ENCODE results near the gene ERAL1.

DNA sequence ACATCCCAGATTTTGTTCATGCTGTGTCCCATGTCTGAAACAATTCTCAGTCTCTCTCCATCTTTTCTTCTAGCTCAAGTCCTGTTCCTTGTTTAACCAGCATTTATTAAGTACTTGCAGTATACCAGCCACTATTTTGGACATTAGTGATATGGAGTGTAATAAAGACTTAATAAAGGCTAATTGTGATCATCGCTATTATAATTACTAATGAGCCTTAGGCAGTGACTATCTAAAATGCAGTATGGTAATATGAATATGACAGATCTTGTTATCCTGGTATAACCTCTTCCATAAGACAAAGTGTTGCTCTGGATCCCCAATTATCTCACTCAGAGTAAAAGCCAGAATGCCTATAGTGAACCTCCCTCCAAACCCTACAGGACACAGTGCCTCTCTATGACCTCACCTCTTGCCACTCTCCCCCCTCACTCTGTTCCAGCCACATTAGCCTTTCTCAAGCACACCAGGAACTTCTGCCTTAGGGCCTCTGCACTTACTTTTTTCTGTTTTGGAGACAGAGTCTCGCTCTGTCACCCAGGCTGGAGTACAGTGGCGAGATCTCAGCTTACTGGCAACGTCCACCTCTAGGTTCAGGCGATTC is 44.5 kb downstream of the ERAL1 start:
- TF ChIP-seq POLR2AphosphoS5 (IDR thresholded peaks at IDR 0.05) (no peak), POLR2A (IDR thresholded peaks at IDR 0.05) (no peak)
- TF ChIP-seq, protein P1, sequence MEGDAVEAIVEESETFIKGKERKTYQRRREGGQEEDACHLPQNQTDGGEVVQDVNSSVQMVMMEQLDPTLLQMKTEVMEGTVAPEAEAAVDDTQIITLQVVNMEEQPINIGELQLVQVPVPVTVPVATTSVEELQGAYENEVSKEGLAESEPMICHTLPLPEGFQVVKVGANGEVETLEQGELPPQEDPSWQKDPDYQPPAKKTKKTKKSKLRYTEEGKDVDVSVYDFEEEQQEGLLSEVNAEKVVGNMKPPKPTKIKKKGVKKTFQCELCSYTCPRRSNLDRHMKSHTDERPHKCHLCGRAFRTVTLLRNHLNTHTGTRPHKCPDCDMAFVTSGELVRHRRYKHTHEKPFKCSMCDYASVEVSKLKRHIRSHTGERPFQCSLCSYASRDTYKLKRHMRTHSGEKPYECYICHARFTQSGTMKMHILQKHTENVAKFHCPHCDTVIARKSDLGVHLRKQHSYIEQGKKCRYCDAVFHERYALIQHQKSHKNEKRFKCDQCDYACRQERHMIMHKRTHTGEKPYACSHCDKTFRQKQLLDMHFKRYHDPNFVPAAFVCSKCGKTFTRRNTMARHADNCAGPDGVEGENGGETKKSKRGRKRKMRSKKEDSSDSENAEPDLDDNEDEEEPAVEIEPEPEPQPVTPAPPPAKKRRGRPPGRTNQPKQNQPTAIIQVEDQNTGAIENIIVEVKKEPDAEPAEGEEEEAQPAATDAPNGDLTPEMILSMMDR (IDR thresholded peaks at IDR 0.05 in 8 of 11, conservative IDR thresholded peaks at IDR 0.05 in 3 of 11): no peak
